GM23248 (cell line): Measurements from ENCODE around the gene COQ6.

Experiments
- EZH2 ChIP-seq: fragments of 200-600 bp; sonication (generic); IDR thresholded peaks from 2 replicates; pipeline ENCODE4 v1.6.1; 2018; ENCODE audit warnings: antibody characterized with exemption, mild to moderate bottlenecking; ENCODE audit not compliant: insufficient read depth, poor library complexity, severe bottlenecking
- EZH2phosphoT487 ChIP-seq: fragments of 200-600 bp; sonication (generic); IDR thresholded peaks from 2 replicates; pipeline ENCODE4 v1.6.1; 2018; ENCODE audit warnings: antibody characterized with exemption, moderate library complexity, mild to moderate bottlenecking, low read depth; ENCODE audit not compliant: insufficient read depth

GRCh38 chr14:74008843-74009499 lies 58.9 kb downstream of the COQ6 start:
- no peak for TF ChIP-seq EZH2
- no peak for TF ChIP-seq EZH2phosphoT487
